Bone marrow (tissue), 2 donors: ENCODE measurements around the gene LILRB1.
"Not testable (repeated sequence)": the region's sequence is repeated elsewhere in the genome, so short reads cannot be mapped to it uniquely, and the experiment has no call there.

ENCODE experiments used
- DNase-seq, 2 donors: peaks; one replicate each; lab custom pipeline; 2025; lab: John Stamatoyannopoulos, UW

The LILRB1 gene

DNA sequence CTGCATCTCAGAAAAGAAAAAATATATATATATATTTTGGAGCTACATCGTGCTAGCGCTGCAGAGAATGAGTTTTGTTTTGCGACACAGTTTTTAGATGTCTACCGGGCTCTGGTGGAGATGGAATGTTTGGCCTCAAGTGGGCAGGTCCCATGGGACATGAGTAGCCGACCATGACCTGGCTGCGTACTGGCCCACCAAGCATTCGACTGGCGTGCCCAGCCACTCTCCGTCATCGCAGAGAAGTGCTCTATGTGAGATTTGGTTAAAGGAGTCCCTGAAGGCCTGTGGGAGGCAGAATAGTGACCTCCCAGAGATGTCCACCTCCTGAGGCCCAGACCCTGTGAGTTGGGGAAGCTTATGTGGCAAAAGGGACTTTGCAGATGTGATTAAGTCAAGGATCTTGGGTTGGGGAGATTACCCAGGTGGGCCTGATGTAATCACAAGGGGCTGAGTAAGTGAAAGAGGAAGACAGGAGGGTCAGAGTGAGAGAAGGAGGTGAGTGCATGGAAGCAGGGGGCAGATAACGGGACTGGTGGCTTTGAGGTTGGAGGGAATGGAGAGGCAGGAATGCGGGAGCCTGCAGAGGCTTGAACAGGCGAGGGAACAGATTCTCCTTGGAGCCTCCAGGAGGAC lies 31.7 kb downstream of the LILRB1 start:
- no peak for DNase-seq

DNA sequence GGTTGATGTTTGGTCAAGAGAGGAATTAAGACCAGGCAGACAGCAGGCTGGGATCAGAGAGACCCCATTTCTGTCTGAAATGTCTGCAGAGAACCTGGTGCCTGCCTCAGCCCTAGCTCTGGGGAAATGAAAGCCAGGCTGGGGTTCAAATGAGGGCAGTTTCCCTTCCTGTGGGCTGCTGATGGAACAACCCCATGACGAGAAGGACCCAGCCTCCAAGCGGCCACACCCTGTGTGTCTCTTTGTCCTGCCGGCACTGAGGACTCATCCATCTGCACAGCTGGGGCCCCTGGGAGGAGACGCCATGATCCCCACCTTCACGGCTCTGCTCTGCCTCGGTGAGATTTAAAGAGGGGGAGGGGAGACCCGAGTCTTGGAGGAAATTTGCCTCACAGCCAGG lies 32.4 kb downstream of the LILRB1 start, which contains the start of gene LILRB4:
TSS of gene LILRB4 (plus strand) at position 256 of the 400 bp plus-strand sequence. CDS start at position 305, 49 bp downstream.
- peak in 1 of 2 donors; percentile 29 for DNase-seq

DNA sequence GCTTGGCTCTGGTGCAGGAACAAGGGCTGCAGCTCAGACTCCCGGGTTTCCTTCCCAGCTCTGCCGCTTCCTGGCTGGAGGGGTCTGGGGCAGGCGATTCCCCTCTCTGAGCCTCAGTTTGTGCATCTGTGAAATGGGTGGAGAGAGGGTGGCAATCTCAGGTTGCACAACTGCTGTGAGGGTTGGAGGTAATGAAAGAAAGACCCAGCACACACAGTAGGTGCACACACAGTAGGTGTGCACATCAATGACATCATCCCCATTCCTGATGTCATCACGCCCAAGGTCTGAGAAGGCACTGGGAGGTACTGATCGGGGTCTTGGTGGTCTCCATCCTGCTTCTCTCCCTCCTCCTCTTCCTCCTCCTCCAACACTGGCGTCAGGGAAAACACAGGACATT lies 35.2 kb downstream of the LILRB1 start:
- no peak for DNase-seq

DNA sequence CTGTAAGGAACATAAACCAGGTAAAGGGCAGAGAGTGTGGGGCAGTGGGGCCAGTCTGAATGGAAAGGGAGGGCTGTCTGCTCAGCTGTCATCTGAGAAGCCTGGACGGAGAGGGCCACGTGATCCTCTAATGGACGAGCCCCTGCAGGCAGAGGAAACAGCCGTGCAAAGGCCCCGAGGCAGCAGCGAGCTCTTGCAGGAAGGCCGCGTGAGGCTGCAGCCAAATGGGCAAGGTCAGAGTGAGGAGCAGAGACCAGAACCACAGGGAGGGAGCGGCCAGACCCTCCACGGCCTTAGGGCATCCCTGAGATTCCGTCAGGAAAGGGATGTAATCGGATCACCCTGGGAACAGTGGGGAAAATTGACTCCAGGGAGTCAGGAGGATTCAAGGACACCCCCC lies 36.9 kb downstream of the LILRB1 start:
- no peak for DNase-seq

DNA sequence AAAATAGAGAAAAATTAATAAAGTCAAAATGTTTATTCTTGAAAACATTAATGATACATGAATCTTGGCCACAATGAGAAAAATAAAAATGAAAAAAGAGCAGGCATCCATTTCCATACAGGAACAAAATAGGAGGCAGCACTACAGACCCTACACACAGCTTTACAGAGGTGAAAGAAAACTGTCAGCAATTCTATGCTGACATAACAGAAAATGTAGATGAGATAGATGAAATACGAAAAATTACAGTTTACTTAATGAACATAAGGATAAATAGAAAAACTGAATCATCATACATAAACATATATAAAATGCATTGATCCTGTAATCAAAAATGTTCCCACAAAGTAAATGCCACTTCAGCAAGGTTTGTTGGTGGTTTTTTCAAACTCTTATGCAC lies 38.1 kb downstream of the LILRB1 start:
- DNase-seq, result no peak

DNA sequence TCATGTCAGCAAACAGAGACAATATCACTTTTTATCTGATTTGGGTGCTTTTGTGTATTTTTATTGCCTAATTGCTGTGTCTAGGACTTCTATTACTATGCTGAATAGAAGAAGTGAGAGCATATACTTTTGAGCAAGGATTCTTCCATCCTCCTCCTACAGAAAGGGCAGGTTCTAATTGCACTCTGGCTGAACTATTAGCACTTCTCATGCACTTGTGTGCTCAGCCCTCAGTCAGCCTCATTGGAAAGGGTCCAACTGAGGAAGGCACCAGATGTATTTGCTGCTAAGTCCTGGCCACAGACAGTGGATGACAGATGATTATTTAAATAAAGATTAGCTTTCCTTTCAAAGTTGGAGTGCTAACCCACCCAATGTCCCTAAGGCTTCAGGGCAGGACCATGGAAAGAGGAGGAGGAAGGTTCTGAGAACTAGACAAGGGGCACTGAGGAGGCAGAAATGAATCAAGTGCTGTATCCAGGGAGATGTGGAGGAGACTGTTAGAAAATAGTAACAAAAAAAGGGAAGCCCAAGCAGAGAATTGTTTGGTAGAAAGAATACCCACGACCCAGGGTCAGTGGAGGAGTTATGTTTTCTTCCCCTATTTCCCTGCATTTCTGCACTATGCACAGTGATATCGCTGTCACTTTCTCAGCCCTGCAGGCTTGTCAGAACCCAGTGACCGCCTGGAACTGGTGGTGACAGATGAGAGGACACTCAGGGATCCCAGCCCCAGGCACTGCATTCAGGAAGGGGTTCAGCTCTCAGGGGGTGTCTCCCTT lies 40.5 kb downstream of the LILRB1 start:
- DNase-seq, result peak in 1 of 2 donors; percentile 33

DNA sequence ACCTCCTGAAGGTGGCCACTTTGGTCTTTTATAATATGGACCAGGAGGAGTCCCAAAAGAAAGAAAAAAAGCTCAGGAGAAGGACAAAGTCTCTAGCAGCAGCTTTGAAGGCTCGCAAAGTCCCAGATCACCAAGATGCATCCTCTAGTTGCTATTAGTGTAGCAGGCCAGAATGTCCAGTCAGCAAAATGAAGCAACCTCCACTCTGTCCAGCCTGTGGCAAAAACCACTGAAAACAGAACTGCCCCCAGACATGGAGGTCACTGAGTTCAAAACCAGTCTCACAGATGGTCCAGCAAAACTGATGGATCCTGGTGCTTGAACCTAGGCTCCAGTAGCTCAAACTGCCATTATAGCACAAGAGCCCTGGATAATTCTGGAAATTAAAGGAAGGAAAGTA lies 42.9 kb downstream of the LILRB1 start:
- DNase-seq, result no peak

DNA sequence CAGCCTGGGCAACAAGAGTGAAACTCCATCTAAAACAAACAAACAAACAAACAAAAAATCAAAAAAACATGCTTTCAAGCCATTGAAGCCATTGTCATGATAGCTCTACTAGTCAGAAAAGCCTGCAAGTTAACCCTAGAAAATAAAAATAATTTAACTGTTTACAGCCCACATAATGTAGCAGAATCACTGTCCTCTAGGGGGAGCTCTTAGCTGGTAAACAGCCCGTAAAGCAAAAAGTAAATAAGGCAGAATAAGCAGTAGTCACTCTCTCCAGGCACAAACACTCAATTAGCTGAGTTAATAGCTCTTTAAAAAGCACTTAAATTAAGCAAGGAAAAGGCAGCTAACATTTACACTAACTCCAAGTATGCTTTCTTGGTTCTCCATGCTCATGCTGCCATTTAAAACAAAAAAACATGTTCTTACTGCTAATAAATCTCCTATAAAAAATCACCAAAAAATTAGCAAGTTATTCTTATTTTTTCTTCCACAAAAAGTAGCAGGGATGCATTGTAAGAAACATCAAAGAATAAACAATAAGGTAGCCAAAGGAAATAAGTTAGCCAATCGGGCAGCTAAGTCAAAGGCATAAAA lies 43.8 kb downstream of the LILRB1 start:
- peak in 1 of 2 donors; percentile 44 for DNase-seq

DNA sequence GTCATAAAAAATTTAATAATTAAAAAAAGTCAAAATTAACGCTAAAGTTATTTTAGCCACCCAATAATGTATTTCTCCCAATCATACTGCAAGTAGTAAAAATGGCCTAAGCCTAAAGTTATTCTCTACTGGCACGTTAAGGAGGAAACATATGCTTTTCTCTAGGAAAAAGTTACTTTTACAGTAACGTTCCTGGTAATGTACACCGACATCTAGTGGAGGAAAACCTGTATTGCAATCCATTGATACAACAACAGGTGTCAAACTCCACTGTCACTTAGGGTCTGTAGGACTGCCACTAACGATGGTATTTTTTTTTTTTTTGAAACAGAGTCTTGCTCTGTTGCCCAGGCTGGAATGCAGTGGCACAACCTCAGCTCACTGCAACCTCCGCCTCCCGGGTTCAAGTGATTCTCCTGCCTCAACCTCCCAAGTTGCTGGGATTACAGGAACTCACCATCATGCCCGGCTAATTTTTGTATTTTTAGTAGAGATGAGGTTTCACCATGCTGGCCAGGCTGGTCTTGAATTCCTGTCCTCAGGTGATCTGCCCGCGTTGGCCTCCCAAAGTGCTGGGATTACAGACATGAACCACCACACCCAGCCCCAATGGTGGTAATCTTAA lies 46.0 kb downstream of the LILRB1 start:
- DNase-seq, result peak in 1 of 2 donors; percentile 35

DNA sequence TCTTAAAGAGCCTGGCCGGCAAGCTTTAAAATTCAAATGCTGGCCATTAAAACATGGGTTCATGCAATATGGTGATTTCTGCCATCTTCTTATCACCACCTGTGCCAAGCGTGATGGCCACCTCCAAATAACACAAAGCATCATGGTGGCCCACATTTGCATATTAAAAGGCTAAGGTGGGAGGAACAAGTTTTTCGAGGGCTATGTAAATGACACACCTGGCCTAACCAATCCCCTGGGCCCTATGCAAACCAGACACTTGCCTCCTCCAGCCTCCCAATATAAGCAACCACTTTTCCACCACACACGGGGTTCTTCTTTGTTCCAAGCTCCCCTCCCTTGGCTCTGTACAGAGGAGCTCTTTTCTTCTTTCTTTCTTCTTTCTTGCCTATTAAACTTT lies 46.9 kb downstream of the LILRB1 start:
- no peak for DNase-seq

DNA sequence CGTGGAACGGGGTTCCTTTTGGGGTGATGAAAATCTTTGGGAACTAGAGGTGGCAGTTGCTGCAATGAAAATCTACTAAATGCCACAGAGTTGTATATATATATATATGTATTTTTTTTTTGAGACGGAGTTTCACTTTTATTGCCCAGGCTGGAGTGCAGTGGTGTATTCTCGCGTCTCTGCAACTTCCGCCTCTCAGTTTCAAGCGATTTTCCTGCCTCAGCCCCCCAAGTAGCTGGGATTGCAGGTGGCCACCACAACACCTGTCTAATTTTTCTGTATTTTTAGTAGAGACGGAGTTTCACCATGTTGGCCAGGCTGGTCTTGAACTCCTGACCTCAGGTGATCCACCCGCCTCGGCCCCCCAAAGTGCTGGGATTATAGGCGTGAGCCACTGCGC lies 51.3 kb downstream of the LILRB1 start:
- not testable (repeated sequence) for DNase-seq

DNA sequence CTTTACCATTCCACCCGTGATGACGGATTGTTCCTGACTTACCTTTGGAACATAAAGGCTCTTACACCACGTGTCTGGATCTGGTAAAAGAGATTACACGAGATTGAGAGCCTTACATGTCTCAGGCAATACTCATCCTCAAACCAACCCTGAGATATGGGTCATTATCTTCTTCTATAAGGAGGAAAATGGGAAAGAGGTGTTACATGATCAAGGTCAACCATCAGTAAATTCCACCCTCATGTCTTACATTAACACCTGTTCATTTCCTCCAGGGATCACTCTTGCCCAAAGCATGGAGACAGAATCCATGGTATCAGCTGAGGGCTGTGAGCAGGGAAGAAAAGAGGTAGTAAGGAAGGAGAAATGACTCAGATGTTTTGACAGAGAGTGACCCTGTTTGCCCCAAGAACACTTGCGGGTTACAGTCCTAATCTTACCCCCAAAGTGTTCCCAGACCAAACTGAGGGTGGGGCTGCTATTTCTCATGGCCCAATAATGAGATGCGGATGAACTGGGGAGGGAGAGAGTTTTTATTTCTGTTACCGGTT lies 52.1 kb downstream of the LILRB1 start:
- DNase-seq, result peak in 1 of 2 donors; percentile 3

DNA sequence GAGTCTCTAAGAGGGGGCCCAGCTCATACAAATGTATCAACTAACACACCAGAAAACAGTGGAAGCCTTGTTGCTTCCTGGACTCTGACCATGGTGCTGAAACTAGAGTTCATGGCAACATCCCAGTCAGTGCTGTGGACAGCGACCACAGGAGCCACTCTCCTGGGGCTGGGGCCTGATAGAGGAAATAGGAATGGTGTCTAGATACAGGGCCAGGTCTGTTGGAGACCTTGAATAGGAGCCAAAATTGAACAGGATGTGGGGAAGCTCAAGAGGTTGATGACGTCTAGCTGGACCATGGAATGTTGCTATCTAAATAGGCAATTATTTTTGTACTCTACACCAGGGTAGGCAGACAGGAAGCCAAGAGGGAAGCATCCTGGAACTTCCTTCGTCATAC lies 54.2 kb downstream of the LILRB1 start:
- DNase-seq, result peak in 1 of 2 donors; percentile 37
